NOMO-1 treated with DMSO at 0.1 percent for 48 hours (cell line): Measurements from ENCODE around the gene TSSK1B.
"Not testable (repeated sequence)": the region's sequence is repeated elsewhere in the genome, so short reads cannot be mapped to it uniquely, and the experiment has no call there.

Source experiments
- DNase-seq: peaks from one replicate; lab custom pipeline; 2025; ENCODE audit not compliant: unreplicated experiment; lab: John Stamatoyannopoulos, UW

TSSK1B gene

DNA sequence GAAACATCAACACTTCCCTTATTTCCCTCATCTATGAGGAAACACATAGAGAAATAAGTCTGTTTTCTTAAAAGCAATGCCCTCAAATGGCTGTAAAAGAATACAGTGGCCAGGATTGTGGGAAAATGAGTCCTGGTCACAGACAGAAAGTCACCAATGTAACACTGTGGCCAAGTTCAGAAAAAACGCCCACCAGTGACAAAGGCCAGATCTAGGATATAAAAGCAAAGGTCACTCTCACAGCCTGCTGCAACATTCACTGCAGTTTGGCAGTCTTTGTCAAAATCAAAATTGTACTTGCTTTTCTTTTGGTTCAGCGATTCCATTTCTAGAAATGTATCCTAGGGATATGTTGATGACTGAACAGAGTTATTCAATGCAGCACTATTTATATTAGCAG, 30.5 kb downstream of the TSSK1B start:
- DNase-seq: no peak

DNA sequence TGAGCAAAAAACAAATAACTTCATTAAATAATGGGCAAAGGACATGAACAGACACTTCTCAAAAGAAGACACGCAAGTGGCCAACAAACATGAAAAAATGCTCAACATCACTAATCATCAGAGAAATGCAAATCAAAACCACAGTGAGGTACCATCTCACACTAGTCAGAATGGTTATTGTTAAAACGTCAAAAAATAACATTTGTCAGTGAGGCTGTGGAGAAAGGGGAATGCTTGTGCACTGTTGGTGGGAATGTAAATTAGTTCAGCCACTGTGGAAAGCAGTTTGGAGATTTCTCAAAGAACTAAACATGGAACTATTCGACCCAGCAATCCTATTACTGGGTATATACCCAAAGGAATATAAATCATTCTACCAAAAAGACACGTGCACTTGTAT, 36.8 kb downstream of the TSSK1B start:
- DNase-seq: not testable (repeated sequence)

DNA sequence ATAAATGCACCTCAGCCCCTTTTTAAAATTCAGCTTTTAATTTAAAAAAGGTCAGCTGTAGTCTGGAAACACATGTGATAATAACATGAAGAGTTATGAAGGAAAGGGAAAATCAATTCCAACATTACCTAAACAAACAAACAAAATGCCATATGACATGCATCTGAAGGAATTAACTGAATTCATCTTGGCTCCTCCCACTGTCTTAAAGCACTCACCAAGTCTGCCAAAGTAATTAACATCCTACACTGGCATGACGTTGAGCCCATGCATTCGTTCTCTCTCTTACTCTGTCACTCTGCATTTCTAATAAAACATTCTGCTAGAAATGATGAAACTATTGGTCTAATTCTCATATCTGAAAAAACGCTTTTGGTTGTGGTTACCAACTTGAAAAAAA, 37.7 kb downstream of the TSSK1B start:
- no peak for DNase-seq

DNA sequence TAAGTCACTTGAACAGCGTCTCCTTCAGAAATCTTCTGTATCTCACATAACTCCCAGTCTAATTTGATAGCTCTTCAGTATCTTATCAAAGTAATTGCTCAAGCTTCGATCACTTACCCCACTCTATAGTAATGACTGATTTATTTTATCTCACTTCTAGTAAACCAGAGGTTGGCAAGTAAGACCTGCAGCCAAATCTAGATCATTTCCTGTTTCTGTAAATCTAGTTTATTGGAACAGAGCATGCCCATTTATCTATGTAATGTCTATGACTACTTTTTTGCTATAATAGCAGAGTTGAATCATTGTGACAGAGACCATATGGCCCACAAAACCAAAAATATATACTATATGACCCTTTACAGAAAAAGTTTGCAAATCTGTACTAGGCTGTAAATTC, 40.1 kb downstream of the TSSK1B start:
- DNase-seq: no peak

DNA sequence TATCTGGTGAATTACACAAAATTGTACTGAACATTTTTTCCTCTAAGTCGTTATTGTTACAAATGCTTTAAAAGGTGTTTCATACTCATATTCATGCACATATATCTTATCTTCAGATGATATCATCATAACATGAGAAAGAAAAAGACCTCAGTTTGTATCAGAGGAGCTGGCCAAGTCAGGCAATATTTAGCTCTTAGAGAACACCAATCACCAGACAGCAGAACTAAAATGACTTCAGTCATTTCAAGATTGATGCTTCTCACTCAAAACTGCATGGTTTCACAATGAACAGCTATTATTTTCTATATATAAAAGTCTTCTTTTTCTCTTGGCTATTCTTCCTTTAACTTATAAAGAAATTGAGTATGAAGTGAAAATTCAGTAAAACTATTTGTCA, 44.6 kb downstream of the TSSK1B start:
- no peak for DNase-seq

DNA sequence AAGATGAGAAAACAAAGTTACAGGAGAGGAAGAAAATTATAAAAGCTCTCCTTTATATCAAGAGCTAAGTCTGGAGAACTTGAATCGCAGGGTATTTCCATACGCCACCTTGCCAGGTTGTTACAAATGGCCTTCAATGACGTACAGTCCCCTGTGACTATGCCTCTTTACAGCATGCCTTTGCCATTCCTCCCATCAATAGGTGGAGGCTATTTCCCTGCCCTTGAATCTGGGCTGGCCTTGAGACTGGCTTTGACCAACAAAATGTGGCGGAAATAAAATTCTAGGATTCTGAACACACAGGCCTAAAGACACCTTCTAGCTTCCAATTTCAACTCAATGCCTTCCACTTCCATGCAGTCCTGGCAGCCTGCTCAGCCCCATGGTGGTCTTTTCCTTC, 45.7 kb downstream of the TSSK1B start:
- no peak for DNase-seq

DNA sequence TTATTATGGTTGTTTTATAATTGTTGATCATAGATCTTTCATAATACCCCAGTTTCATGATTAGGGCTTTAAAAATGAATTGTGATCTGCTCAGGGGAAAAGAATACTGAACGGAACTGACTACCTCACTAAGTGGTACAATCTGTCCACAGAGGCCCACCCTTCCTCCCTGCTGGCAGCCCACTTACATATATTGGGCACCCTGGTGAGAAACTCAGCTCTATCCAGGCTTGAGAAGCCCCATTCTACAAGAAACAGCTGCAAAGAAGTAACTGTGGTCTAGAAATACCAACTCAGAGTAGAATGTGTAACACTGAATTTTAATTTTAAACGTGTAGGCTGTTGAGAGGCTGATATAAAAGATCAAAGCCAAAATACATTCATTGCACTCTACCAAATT, 46.9 kb downstream of the TSSK1B start:
- DNase-seq: no peak

DNA sequence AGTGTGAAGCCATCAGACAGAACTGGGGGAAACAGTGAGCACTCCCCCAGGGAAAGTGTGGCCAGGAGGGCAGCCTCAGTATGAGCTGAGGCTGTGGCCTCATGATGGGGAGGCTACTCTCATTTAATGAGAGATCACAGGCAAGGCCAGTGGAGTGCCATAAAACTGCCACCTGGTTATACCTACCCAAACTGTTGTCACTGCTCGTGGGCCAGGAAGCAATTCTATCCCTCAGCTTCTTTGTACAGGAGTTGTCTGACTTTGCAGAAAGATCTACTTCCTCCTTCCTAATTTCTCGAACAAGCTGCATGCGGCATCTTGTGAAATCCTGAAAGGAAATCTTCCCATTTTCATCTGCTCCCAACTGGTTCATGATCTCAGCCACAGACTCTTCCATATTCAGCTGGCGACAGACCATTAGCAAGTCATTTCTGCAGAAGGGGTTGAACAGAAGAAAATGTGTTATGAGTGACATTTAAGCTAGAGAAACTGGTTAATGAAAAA, 50.0 kb downstream of the TSSK1B start:
- DNase-seq: peak; percentile 14

DNA sequence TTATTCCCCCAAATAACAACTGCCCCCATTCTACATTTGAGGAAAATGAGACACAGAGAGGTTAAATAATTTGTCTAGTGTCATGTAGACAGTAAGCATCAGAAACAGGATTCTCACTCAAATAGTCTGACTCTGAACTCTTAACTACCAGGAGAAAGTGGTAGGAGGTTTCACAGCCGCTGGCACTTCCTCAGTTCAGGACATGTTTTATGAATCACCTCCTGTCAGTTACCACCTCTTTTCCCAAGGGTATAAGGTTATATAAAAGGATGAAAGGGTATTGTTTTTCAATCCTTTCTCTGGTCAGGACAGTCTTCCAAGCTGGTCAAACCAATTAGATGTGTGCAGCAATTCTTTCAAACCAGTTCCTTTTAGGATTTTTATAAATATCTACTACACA, 52.1 kb downstream of the TSSK1B start:
- no peak for DNase-seq
